ENCODE results near the gene BPI. TPM values are rescaled to one million over a fixed set of nuclear protein-coding genes. Genes with fewer than 3 reads are reported as not detected.
"Not testable (repeated sequence)": the region's sequence is repeated elsewhere in the genome, so short reads cannot be mapped to it uniquely, and the experiment has no call there.

BPI gene
- total RNA-seq, 1 experiment from 2014 or later = not detected

GRCh38 chr20:38278763-38279162, 25.2 kb upstream of the BPI start:
- Mint-ChIP-seq H3K27me3 (ENCODE audit: insufficient read depth, unreplicated experiment) (no peaks in the 10 kb centered on the region), H3K4me1 (ENCODE audit: insufficient read depth, unreplicated experiment) (peaks cover 18% of the 10 kb centered on the region), H3K9me3 (ENCODE audit: unreplicated experiment) (peaks cover 7% of the 10 kb centered on the region), H3K4me3 (ENCODE audit: unreplicated experiment) (no peak overlapping the region), H3K36me3 (ENCODE audit: insufficient read depth, unreplicated experiment) (no peaks in the 10 kb centered on the region), H3K27ac (ENCODE audit: low read depth, unreplicated experiment) (no peak overlapping the region)
- BruUV-seq (replicated peaks) = no TSS peak
- ChIA-PET POLR2A (interaction anchor here (0.9 kb wide), 1 partner anchor 9 kb away, joined by 3 read pairs; no protein-coding TSS in a partner anchor), CTCF (interaction anchor here (0.6 to 1.2 kb wide), 3 partner anchors 59 to 1838 kb away, joined by 3 to 8 read pairs (median 3); no protein-coding TSS in a partner anchor)
- intact Hi-C loops (cut with micrococcal nuclease) = no loop called here
- DNase-seq (ENCODE audit: unreplicated experiment) = no peak
- no peak for TF ChIP-seq CTCF (IDR thresholded peaks at IDR 0.05; ENCODE audit: unreplicated experiment)

- H3K9me3 Mint-ChIP-seq (ENCODE audit: unreplicated experiment); H3K4me3 Mint-ChIP-seq (ENCODE audit: unreplicated experiment); H3K36me3 Mint-ChIP-seq (ENCODE audit: insufficient read depth, unreplicated experiment); intact Hi-C loops (cut with micrococcal nuclease); POLR2A ChIA-PET; DNase-seq (ENCODE audit: unreplicated experiment); H3K27ac Mint-ChIP-seq (ENCODE audit: low read depth, unreplicated experiment); H3K27me3 Mint-ChIP-seq (ENCODE audit: insufficient read depth, unreplicated experiment); CTCF ChIA-PET; H3K4me1 Mint-ChIP-seq (ENCODE audit: insufficient read depth, unreplicated experiment); BruUV-seq (replicated peaks): not testable (repeated sequence)
Observed at GRCh38 chr20:38281176-38281915, 22.6 kb upstream of the BPI start.

GRCh38 chr20:38283236-38283635, 20.7 kb upstream of the BPI start:
- ChIA-PET POLR2A (no interaction called here), CTCF (no interaction called here)
- intact Hi-C loops (cut with micrococcal nuclease) = no loop called here
- no peak overlapping the region for H3K4me3 Mint-ChIP-seq (ENCODE audit: unreplicated experiment)
- H3K27me3 Mint-ChIP-seq (ENCODE audit: insufficient read depth, unreplicated experiment) = no peaks in the 10 kb centered on the region
- no peak for TF ChIP-seq CTCF (IDR thresholded peaks at IDR 0.05; ENCODE audit: unreplicated experiment)
- H3K9me3 Mint-ChIP-seq (ENCODE audit: unreplicated experiment) = no peaks in the 10 kb centered on the region
- no TSS peak for BruUV-seq (replicated peaks)
- H3K36me3 Mint-ChIP-seq (ENCODE audit: insufficient read depth, unreplicated experiment) = no peaks in the 10 kb centered on the region
- peaks cover 7% of the 10 kb centered on the region for H3K4me1 Mint-ChIP-seq (ENCODE audit: insufficient read depth, unreplicated experiment)
- no peak overlapping the region for H3K27ac Mint-ChIP-seq (ENCODE audit: low read depth, unreplicated experiment)
- no peak for DNase-seq (ENCODE audit: unreplicated experiment)

DNA sequence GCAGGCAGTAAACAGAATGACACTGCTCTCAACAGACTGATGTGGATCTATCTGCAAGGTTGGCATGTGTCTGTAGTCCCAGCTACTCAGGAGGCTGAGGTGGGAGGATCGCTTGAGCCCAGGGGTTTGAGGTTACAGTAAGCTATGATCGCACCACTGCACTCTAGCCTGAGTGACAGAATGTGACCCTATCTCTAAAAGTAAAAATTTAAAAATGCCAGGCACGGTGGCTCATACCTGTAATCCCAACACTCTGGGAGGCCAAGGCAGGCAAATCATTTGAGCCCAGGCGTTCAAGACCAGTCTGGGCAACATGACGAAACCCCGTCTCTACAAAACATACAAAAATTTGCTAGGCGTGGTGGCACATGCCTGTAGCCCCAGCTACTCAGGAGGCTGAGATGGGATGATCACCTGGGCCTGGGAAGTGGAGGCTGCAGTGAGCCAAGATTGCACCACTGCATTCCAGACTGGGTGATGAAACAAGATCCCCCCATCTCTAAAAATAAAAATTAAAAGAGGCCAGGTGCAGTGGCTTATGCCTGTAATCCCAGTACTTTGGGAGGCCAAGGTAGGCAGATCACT, 19.8 kb upstream of the BPI start:
- H3K4me3 Mint-ChIP-seq (ENCODE audit: unreplicated experiment); BruUV-seq (replicated peaks); H3K4me1 Mint-ChIP-seq (ENCODE audit: insufficient read depth, unreplicated experiment); H3K36me3 Mint-ChIP-seq (ENCODE audit: insufficient read depth, unreplicated experiment); H3K27ac Mint-ChIP-seq (ENCODE audit: low read depth, unreplicated experiment); H3K27me3 Mint-ChIP-seq (ENCODE audit: insufficient read depth, unreplicated experiment); intact Hi-C loops (cut with micrococcal nuclease); POLR2A ChIA-PET; DNase-seq (ENCODE audit: unreplicated experiment); H3K9me3 Mint-ChIP-seq (ENCODE audit: unreplicated experiment): not testable (repeated sequence)
- CTCF ChIA-PET = interaction anchor here (0.8 kb wide), 1 partner anchor 65 kb away, joined by 4 read pairs; no protein-coding TSS in a partner anchor

- no peaks in the 10 kb centered on the region for H3K9me3 Mint-ChIP-seq (ENCODE audit: unreplicated experiment)
- ChIA-PET POLR2A (no interaction called here), CTCF (no interaction called here)
- H3K27me3 Mint-ChIP-seq (ENCODE audit: insufficient read depth, unreplicated experiment) = no peaks in the 10 kb centered on the region
- H3K4me3 Mint-ChIP-seq (ENCODE audit: unreplicated experiment) = no peak overlapping the region
- no TSS peak for BruUV-seq (replicated peaks)
- no peak for DNase-seq (ENCODE audit: unreplicated experiment)
- H3K36me3 Mint-ChIP-seq (ENCODE audit: insufficient read depth, unreplicated experiment) = no peaks in the 10 kb centered on the region
- no peak for TF ChIP-seq CTCF (IDR thresholded peaks at IDR 0.05; ENCODE audit: unreplicated experiment)
- intact Hi-C loops (cut with micrococcal nuclease) = no loop called here
- H3K4me1 Mint-ChIP-seq (ENCODE audit: insufficient read depth, unreplicated experiment) = peaks cover under 1% of the 10 kb centered on the region
- no peak overlapping the region for H3K27ac Mint-ChIP-seq (ENCODE audit: low read depth, unreplicated experiment)
Observed at GRCh38 chr20:38284893-38285444, 19.0 kb upstream of the BPI start.
